MCF 10A (cell line): ENCODE data around the gene ZNF469. TPM values are rescaled to one million over a fixed set of nuclear protein-coding genes. Genes with fewer than 3 reads are reported as not detected.

ENCODE experiments used
- BruUV-seq: library from RNA; stranded (reverse); fragments of 400-500 nt; replicated peaks from 2 replicates; lab custom pipeline; 2021; lab: Mats Ljungman, UMichigan
- CTCF ChIA-PET: fragments of 300-600 bp; sonication (Branson Sonifier 250); formaldehyde crosslinking; extraction: SDS; loops from one replicate; lab custom pipeline; 2021; ENCODE audit warnings: antibody characterized with exemption, inconsistent platforms; lab: Yijun Ruan, JAX
- POLR2A ChIA-PET: fragments of 300-600, 350-650 bp; sonication (Branson Sonifier 250); formaldehyde crosslinking; extraction: SDS; loops from one replicate; lab custom pipeline; 2020; ENCODE audit warnings: antibody characterized with exemption, inconsistent platforms; lab: Yijun Ruan, JAX
- DNase-seq: peaks from one replicate; pipeline ENCODE4 v3.0.0-alpha.2; 2018; ENCODE audit not compliant: unreplicated experiment
- H3K27ac Mint-ChIP-seq: one replicate; pipeline ENCODE4 v1.8.0; 2022; ENCODE audit warnings: mild to moderate bottlenecking, low read depth, mixed read lengths; ENCODE audit not compliant: unreplicated experiment
- H3K27me3 Mint-ChIP-seq: one replicate; pipeline ENCODE4 v1.8.0; 2022; ENCODE audit warnings: mixed read lengths; ENCODE audit not compliant: insufficient read depth, unreplicated experiment
- H3K36me3 Mint-ChIP-seq: one replicate; pipeline ENCODE4 v1.8.0; 2022; ENCODE audit warnings: mild to moderate bottlenecking, moderate library complexity, mixed read lengths; ENCODE audit not compliant: insufficient read depth, unreplicated experiment
- H3K4me1 Mint-ChIP-seq: one replicate; pipeline ENCODE4 v1.8.0; 2022; ENCODE audit warnings: mixed read lengths; ENCODE audit not compliant: insufficient read depth, unreplicated experiment
- H3K4me3 Mint-ChIP-seq: one replicate; pipeline ENCODE4 v1.8.0; 2022; ENCODE audit warnings: mild to moderate bottlenecking, moderate library complexity, mixed read lengths; ENCODE audit not compliant: unreplicated experiment
- H3K9me3 Mint-ChIP-seq: one replicate; pipeline ENCODE4 v1.8.0; 2022; ENCODE audit warnings: mixed read lengths; ENCODE audit not compliant: unreplicated experiment
- CTCF ChIP-seq: fragments of 200-600 bp; IDR thresholded peaks from one replicate; pipeline ENCODE4 v1.8.0; 2022; ENCODE audit warnings: antibody characterized with exemption, mild to moderate bottlenecking; ENCODE audit not compliant: unreplicated experiment
- intact Hi-C: fragments of 100-400 bp; cut with micrococcal nuclease; formaldehyde crosslinking; loops from 2 replicates; pipeline ENCODE4 v1.14.1; 2022
- total RNA-seq: library from RNA; stranded (reverse); gene quantifications from 2 replicates; pipeline ENCODE4 v1.2.3, GENCODE V29; 2022

ZNF469 gene
- total RNA-seq, 1 experiment from 2014 or later: not detected

- H3K4me3 Mint-ChIP-seq: no peak overlapping the region
- H3K36me3 Mint-ChIP-seq: no peaks in the 10 kb centered on the region
- no peaks in the 10 kb centered on the region for H3K4me1 Mint-ChIP-seq
- peaks cover 19% of the 10 kb centered on the region for H3K27me3 Mint-ChIP-seq
- intact Hi-C loops: no loop called here
- TF ChIP-seq CTCF: no peak
- ChIA-PET POLR2A (no interaction called here), CTCF (interaction anchor here (0.6 kb wide), 2 partner anchors 518 to 849 kb away, joined by 3 read pairs; no protein-coding TSS in a partner anchor)
- no peaks in the 10 kb centered on the region for H3K9me3 Mint-ChIP-seq
- no TSS peak for BruUV-seq
- H3K27ac Mint-ChIP-seq: no peak overlapping the region
- DNase-seq: no peak
Observed at GRCh38 chr16:88367560-88367959, 15.2 kb upstream of the ZNF469 start.

GRCh38 chr16:88368036-88368435, 14.7 kb upstream of the ZNF469 start:
- Mint-ChIP-seq H3K27ac (no peak overlapping the region), H3K27me3 (peaks cover 14% of the 10 kb centered on the region), H3K36me3 (no peaks in the 10 kb centered on the region), H3K4me3 (no peak overlapping the region), H3K9me3 (no peaks in the 10 kb centered on the region), H3K4me1 (no peaks in the 10 kb centered on the region)
- BruUV-seq: no TSS peak
- POLR2A ChIA-PET: interaction anchor here (0.6 kb wide), 1 partner anchor 51 kb away, joined by 3 read pairs; no protein-coding TSS in a partner anchor
- TF ChIP-seq CTCF: no peak
- DNase-seq: no peak
- intact Hi-C loops: no loop called here
- CTCF ChIA-PET: interaction anchor here (0.6 kb wide), 1 partner anchor 519 kb away, joined by 3 read pairs; no protein-coding TSS in a partner anchor

- no peak for DNase-seq
- intact Hi-C loops: no loop called here
- Mint-ChIP-seq H3K27ac (no peak overlapping the region), H3K4me3 (no peak overlapping the region), H3K9me3 (no peaks in the 10 kb centered on the region), H3K27me3 (peaks cover 9% of the 10 kb centered on the region), H3K36me3 (no peaks in the 10 kb centered on the region), H3K4me1 (no peaks in the 10 kb centered on the region)
- no TSS peak for BruUV-seq
- ChIA-PET CTCF (interaction anchor here (0.6 kb wide), 1 partner anchor 1810 kb away, joined by 5 read pairs; no protein-coding TSS in a partner anchor), POLR2A (no interaction called here)
- TF ChIP-seq CTCF: no peak
Observed at GRCh38 chr16:88368994-88369393, 13.8 kb upstream of the ZNF469 start.

- Mint-ChIP-seq H3K27ac (no peak overlapping the region), H3K27me3 (peaks cover 9% of the 10 kb centered on the region), H3K4me1 (no peaks in the 10 kb centered on the region), H3K4me3 (no peak overlapping the region), H3K9me3 (no peaks in the 10 kb centered on the region), H3K36me3 (no peaks in the 10 kb centered on the region)
- BruUV-seq: no TSS peak
- intact Hi-C loops: no loop called here
- ChIA-PET POLR2A (no interaction called here), CTCF (no interaction called here)
- no peak for TF ChIP-seq CTCF
- no peak for DNase-seq
Observed at GRCh38 chr16:88369447-88370008, 13.2 kb upstream of the ZNF469 start.
